Right lobe of liver (tissue), 4 donors: ENCODE measurements around the gene DNAJB11.

Source experiments
- POLR2A ChIP-seq: fragments of 450-650 bp; IDR thresholded peaks from one replicate; pipeline ENCODE4 v1.6.1; 2017; ENCODE audit warnings: antibody characterized with exemption, mild to moderate bottlenecking
- TF ChIP-seq, protein P1 (sequence below), 4 donors: fragments of 200-600 bp in 3 of 4; fragments of 450-650 bp in 1 of 4; IDR thresholded peaks; one replicate each; pipeline versions ENCODE4 v1.5.1 to v1.8.0; 2016 to 2022; ENCODE audit warnings: antibody characterized with exemption in 4 of 4, mild to moderate bottlenecking in 2 of 4
- donor health status: DM: no; HTN: no; CAD: no.
- donor health status: DM: no; HTN: no; CAD: no.
- donor health status: DM: no; HTN: yes; CAD: no.

DNA sequence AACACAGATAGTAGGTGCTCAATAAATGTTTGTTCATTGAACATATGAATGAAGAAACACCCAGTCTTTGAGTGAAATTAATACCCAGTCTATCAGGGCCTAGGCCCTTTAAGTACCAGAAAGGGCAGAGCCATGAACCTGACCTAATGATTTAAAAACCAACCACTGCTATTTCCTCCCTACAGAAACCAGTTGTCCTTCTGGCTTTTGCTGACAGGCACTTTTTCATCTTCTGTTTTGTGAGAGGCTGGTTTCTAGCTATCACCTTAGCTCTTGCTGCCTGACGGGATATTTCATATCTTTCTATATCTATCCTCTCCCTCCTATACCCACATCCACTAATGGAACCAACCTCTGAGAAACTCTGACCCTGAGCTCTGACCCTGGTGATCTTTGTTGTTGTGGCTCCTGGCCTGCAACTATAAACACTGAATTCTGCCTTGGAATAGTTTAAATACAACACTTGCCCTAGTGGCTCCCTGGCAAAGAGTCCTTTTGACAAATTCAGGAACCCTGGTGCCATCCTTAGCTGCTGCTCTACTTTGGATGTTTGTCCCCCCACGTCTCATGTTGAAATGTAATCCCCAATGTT lies 38.2 kb downstream of the DNAJB11 start:
- TF ChIP-seq POLR2A = no peak
- TF ChIP-seq, protein P1, sequence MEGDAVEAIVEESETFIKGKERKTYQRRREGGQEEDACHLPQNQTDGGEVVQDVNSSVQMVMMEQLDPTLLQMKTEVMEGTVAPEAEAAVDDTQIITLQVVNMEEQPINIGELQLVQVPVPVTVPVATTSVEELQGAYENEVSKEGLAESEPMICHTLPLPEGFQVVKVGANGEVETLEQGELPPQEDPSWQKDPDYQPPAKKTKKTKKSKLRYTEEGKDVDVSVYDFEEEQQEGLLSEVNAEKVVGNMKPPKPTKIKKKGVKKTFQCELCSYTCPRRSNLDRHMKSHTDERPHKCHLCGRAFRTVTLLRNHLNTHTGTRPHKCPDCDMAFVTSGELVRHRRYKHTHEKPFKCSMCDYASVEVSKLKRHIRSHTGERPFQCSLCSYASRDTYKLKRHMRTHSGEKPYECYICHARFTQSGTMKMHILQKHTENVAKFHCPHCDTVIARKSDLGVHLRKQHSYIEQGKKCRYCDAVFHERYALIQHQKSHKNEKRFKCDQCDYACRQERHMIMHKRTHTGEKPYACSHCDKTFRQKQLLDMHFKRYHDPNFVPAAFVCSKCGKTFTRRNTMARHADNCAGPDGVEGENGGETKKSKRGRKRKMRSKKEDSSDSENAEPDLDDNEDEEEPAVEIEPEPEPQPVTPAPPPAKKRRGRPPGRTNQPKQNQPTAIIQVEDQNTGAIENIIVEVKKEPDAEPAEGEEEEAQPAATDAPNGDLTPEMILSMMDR (IDR thresholded peaks at IDR 0.05) = no peak
